22Rv1 (cell line): ENCODE data around the gene YIPF1.
"Not testable (repeated sequence)": the region's sequence is repeated elsewhere in the genome, so short reads cannot be mapped to it uniquely, and the experiment has no call there.

ENCODE experiments used
- H3K27ac ChIP-seq: fragments of 450-650 bp; 2 replicates; pipeline ENCODE4 v1.5.1; 2017
- ZFX ChIP-seq: fragments of 450-650 bp; IDR thresholded peaks from 2 replicates; pipeline ENCODE4 v1.6.1; 2017; ENCODE audit warnings: antibody characterized with exemption, borderline replicate concordance
- TF ChIP-seq, protein P1 (sequence below): fragments of 450-650 bp; IDR thresholded peaks from 2 replicates; pipeline ENCODE4 v1.5.1; 2017; ENCODE audit warnings: mild to moderate bottlenecking

YIPF1 gene

DNA sequence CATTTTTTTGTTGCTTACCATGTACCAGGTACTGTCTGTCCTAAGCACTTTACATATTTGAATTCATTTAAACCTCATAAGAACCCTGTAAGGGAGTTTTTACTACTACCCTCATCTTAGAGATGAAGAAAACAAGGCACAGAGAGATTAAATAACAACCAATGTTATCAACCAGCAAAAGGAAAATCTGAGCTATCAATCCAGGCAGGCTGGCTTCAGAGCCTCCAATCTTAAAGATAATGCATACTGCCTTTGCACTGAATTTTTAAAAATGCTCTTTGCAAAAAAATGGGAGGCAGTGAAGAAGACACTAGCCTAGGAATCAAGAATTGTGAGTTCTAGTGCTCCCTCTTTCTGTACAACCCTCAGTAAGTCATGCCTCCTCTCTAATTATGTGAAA is 70.2 kb downstream of the YIPF1 start:
- no peak overlapping the region for H3K27ac ChIP-seq
- TF ChIP-seq ZFX = no peak
- TF ChIP-seq, protein P1, sequence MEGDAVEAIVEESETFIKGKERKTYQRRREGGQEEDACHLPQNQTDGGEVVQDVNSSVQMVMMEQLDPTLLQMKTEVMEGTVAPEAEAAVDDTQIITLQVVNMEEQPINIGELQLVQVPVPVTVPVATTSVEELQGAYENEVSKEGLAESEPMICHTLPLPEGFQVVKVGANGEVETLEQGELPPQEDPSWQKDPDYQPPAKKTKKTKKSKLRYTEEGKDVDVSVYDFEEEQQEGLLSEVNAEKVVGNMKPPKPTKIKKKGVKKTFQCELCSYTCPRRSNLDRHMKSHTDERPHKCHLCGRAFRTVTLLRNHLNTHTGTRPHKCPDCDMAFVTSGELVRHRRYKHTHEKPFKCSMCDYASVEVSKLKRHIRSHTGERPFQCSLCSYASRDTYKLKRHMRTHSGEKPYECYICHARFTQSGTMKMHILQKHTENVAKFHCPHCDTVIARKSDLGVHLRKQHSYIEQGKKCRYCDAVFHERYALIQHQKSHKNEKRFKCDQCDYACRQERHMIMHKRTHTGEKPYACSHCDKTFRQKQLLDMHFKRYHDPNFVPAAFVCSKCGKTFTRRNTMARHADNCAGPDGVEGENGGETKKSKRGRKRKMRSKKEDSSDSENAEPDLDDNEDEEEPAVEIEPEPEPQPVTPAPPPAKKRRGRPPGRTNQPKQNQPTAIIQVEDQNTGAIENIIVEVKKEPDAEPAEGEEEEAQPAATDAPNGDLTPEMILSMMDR = no peak

DNA sequence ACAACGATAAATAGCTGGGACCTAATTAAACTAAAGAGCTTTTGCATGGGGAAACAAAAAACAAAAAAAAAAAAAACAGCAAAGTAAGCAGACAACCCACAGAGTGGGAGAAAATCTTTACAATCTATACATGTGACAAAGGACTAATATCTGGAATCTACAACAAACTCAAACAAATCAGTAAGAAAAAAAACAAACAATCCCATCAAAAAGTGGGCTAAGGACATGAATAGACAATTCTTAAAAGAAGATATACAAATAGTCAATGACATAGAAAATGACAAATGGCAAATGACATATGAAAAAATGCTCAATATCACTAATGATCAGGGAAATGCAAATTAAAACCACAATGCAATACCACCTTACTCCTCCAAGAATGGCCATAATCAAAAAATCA is 73.0 kb downstream of the YIPF1 start:
- not testable (repeated sequence) for H3K27ac ChIP-seq

DNA sequence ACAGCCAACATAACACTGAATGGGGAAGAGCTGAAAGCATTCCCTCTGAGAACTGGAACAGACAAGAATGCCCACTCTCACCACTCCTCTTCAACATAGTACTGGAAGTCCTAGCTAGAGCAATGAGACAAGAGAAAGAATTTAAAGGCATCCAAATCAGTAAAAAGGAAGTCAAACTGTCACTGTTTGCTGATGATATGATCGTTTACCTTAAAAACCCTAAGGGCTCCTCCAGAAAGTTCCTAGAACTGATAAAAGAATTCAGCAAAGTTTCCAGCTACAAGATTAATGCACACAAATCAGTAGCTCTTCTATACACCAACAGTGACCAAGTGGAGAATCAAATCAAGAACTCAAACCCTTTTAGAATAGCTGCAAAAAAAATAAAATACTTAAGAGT is 74.1 kb downstream of the YIPF1 start:
- not testable (repeated sequence) for H3K27ac ChIP-seq

DNA sequence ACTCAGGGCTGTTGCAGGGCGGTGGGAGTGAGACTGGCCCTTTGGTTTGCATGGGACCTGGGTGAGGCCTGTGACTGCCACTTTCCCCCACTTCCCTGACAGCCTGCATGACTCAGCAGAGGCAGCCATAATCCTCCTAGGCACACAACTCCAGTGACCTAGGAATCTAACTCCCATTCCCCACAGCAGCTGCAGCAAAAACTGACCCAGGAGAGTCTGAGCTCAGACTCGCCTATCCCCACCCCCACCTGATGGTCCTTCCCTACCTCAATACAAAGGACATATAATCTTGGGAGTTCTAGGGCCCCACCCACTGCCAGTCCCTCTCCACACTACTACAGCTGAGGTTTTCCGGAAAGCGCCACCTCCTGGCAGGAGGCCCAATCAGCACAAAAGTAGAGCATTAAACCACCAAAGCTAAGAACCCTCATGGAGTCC is 78.2 kb downstream of the YIPF1 start:
- no peak overlapping the region for H3K27ac ChIP-seq
- TF ChIP-seq ZFX = no peak
- TF ChIP-seq, protein P1 = peak; percentile 61

DNA sequence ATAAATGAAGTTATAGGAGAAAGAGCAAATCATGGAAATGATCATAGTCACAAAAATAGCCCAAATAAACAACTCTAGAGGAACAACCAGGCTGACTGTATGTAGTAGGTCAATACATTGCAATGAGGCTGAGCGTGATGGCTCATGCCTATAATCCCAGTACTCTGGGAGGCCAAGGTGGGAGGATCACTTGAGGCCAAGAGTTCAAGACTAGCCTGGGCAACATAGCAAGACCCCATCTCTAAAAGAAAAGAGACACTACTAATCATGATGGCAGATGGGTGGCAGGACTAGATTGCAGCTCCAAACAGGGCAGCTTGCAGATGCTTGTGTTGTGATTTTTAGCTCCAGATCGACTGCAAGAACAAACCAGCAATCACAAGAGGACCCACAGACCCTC is 79.1 kb downstream of the YIPF1 start:
- no peak for TF ChIP-seq ZFX
- TF ChIP-seq, protein P1 = no peak
- no peak overlapping the region for H3K27ac ChIP-seq

DNA sequence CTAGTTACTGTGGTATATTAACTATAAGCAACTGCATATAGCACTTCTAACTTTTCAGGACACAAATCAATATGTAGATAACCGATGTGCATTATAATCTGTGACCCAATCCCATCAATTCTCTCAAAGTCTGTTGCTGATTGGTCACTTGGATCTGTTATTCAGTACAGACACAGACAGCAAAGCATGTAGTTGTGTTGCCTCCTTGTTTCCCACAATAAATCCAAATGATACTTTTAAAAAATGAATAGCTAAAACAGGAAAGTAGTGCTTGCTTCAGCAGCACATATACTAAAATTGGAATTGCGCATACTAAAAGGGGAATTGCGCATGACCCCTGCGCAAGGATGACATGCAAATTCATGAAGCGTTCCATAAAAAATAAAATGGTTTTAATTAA is 79.6 kb downstream of the YIPF1 start:
- no peak overlapping the region for H3K27ac ChIP-seq
- no peak for TF ChIP-seq ZFX
- TF ChIP-seq, protein P1 = no peak

DNA sequence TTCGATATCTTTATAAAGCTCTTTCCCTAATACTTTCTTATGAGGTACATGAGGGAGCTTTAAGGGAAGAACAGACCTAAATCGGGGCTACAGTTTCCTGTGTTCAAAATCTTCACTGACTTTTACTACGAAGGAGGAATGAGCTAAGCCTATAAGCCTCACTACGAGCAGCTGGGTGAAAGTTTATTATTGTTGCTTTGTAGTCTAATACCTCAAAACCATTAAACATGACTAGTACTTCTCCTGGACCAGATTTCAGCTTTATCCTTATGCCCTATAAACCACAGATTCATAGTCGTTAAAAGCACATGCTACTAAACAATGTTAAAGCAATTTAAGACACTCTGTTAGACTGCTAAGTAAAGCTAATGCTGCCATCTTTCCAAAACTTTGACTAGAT is 81.7 kb downstream of the YIPF1 start:
- no peak overlapping the region for H3K27ac ChIP-seq
- TF ChIP-seq, protein P1 = no peak
- TF ChIP-seq ZFX = no peak

DNA sequence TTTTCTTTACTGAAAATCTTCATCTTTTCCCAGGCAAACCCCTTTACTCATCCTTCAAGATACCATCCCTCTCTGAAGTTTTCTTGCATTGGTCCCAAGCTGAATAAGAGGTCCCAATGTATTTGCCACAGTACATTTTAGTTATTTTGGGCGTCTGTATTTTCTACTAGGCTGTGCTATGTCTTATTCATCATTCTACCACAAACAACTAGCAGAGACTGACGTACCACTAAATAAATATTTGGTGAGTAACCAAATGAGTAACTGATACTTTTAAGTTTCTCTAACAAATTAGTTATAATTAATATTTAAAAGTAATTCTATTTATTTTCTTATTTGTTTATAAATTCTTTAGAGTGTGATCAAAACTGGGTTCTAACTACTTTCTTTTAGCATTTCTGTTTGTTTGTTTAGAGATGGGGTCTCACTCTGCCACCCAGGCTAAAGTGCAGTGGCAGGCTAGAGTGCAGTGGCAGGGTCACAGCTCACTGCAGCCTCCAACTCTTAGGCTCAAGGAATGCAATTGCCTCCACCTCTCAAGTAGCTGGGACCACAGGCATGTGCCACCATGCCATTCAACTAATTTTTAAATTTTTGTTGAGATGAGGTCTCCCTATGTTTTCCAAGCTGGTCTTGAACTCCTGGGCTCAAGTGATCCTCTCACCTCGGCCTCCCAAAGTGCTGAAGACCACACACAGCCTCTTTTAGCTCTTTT is 84.6 kb downstream of the YIPF1 start:
- TF ChIP-seq ZFX = no peak

DNA sequence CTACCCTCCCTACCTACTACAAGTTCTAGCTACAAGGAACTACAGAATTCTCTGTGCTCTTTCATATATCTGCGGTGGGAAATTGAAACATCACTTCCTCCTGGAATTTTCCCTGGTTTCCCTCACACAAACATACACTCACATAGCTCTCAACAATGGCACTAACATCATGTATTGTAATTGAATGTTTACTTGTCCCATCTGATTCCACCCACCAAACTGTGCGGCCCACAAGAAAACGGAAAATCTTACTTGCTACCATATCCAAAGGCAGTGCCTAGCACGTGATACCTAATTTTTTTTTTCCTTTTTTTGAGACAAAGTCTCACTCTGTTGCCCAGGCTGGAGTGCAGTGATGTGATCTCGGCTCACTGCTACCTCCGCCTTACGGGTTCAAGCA is 85.4 kb downstream of the YIPF1 start:
- TF ChIP-seq ZFX = no peak
- TF ChIP-seq, protein P1 = no peak
- H3K27ac ChIP-seq = no peak overlapping the region

More for the DNA sequence above, 84.6 kb downstream of the YIPF1 start:
- no peak overlapping the region for H3K27ac ChIP-seq
